Peyer's patch (tissue), 4 donors: ENCODE results near the gene TCF23.
"Not testable (repeated sequence)": the region's sequence is repeated elsewhere in the genome, so short reads cannot be mapped to it uniquely, and the experiment has no call there.

Source experiments
- POLR2A ChIP-seq, 2 donors: fragments of 450-650 bp; IDR thresholded peaks; one replicate each; pipeline ENCODE4 v1.5.1; 2017; ENCODE audit warnings: antibody characterized with exemption in 2 of 2, mild to moderate bottlenecking in 2 of 2, moderate library complexity in 2 of 2
- TF ChIP-seq, protein P1 (sequence below), 6 experiments: fragments of 450-650 bp in 4 of 6; fragments of 200-600 bp in 2 of 6; sonication (generic) in 1 of 6; IDR thresholded peaks; one replicate each; pipeline ENCODE4 v1.5.1; 2017 to 2019; ENCODE audit warnings: antibody characterized with exemption in 6 of 6, mild to moderate bottlenecking in 3 of 6, moderate library complexity in 1 of 6

DNA sequence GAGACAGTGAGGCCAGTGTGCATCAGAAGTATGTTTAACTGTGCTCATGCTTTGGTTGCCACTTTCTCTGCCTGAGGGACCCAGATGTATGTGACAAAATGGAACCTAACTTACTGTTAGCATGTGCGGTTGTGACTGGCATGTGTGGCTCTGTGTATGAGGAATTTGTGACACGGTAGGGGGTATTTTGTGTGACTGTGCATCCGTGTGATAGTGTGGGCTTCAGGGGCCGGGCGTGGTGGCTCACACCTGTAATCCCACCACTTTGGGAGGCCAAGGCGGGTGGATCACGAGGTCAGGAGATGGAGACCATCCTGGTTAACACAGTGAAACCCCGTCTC, 29.5 kb upstream of the TCF23 start:
- TF ChIP-seq, protein P1, sequence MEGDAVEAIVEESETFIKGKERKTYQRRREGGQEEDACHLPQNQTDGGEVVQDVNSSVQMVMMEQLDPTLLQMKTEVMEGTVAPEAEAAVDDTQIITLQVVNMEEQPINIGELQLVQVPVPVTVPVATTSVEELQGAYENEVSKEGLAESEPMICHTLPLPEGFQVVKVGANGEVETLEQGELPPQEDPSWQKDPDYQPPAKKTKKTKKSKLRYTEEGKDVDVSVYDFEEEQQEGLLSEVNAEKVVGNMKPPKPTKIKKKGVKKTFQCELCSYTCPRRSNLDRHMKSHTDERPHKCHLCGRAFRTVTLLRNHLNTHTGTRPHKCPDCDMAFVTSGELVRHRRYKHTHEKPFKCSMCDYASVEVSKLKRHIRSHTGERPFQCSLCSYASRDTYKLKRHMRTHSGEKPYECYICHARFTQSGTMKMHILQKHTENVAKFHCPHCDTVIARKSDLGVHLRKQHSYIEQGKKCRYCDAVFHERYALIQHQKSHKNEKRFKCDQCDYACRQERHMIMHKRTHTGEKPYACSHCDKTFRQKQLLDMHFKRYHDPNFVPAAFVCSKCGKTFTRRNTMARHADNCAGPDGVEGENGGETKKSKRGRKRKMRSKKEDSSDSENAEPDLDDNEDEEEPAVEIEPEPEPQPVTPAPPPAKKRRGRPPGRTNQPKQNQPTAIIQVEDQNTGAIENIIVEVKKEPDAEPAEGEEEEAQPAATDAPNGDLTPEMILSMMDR (IDR thresholded peaks at IDR 0.05) = not testable (repeated sequence)
- TF ChIP-seq POLR2A (IDR thresholded peaks at IDR 0.05) = not testable (repeated sequence)
